ENCODE results near the gene DCC. TPM values are rescaled to one million over a fixed set of nuclear protein-coding genes. Genes with fewer than 3 reads are reported as not detected.

The DCC gene
- polyA plus RNA-seq, 2 of the 4 experiments (the other 2 are of a cell fraction) = 0.12 TPM; not detected in 1

- CTCF ChIA-PET = no interaction called here
- DNase-seq (ENCODE audit: low read depth in 1 of 2, low spot score in 1 of 2) (no peak), ATAC-seq (no peak), FAIRE-seq (no peak)
- Histone ChIP-seq H3K4me1 (no peaks in the 10 kb centered on the region), H3K4me2 (no peak overlapping the region), H3K4me3 (no peak overlapping the region), H3K27ac (no peak overlapping the region), H3K9me3 (no peaks in the 10 kb centered on the region)
- POLR2A ChIA-PET = no interaction called here
- WGBS (ENCODE audit: missing lambda C conversion rate) = 4% methylated on average over 1 of the region's 1 CpG
- TF ChIP-seq FOSL2 (IDR thresholded peaks at IDR 0.05) = no peak
- no peak for TF ChIP-seq FOSL2 (CRISPR knock-in tag; IDR thresholded peaks at IDR 0.05)
- no peak for TF ChIP-seq MAX (IDR thresholded peaks at IDR 0.05)
- no peak for TF ChIP-seq ATOH8 (CRISPR knock-in tag; IDR thresholded peaks at IDR 0.05; ENCODE audit: low read depth)
- no peak for TF ChIP-seq CBX2 (IDR thresholded peaks at IDR 0.05; ENCODE audit: borderline replicate concordance, low read depth)
- TF ChIP-seq ZSCAN20 (CRISPR knock-in tag; IDR thresholded peaks at IDR 0.05) = no peak
- no peak for TF ChIP-seq NPAS2 (CRISPR knock-in tag; IDR thresholded peaks at IDR 0.05; ENCODE audit: borderline replicate concordance)
- no peak for TF ChIP-seq CEBPB (IDR thresholded peaks at IDR 0.05)
- no peak for TF ChIP-seq BCL3 (IDR thresholded peaks at IDR 0.05)
- no peak for TF ChIP-seq RARB (CRISPR knock-in tag; IDR thresholded peaks at IDR 0.05)
- TF ChIP-seq POLR2AphosphoS2 (conservative IDR thresholded peaks at IDR 0.05; ENCODE audit: low read length) = no peak
- no peak for TF ChIP-seq CTCF (IDR thresholded peaks at IDR 0.05)
- TF ChIP-seq POLR2A (IDR thresholded peaks at IDR 0.05; ENCODE audit: low read length) = no peak
Observed at GRCh38 chr18:52325997-52326396, 14.0 kb upstream of the DCC start.

- FAIRE-seq (no peak), ATAC-seq (no peak), DNase-seq (ENCODE audit: low read depth in 1 of 2, low spot score in 1 of 2) (no peak)
- TF ChIP-seq ESRRA (IDR thresholded peaks at IDR 0.05; ENCODE audit: borderline replicate concordance, low read length) (no peak), ZC3H11A (IDR thresholded peaks at IDR 0.05) (no peak), HMGXB4 (CRISPR knock-in tag; IDR thresholded peaks at IDR 0.05; ENCODE audit: borderline replicate concordance) (no peak), CHD2 (IDR thresholded peaks at IDR 0.05; ENCODE audit: low read length, partially characterized antibody) (no peak), SMC3 (IDR thresholded peaks at IDR 0.05) (no peak), MAZ (IDR thresholded peaks at IDR 0.05; ENCODE audit: borderline replicate concordance, low read depth, low read length) (no peak), RAD21 (conservative IDR thresholded peaks at IDR 0.05 in 1 of 2, IDR thresholded peaks at IDR 0.05 in 1 of 2) (no peak), ZFP36 (IDR thresholded peaks at IDR 0.05; ENCODE audit: borderline replicate concordance, partially characterized antibody) (no peak), EHF (CRISPR knock-in tag; IDR thresholded peaks at IDR 0.05) (no peak), ELK1 (IDR thresholded peaks at IDR 0.05; ENCODE audit: low read depth, low read length) (no peak), KDM5A (IDR thresholded peaks at IDR 0.05) (no peak), JUNB (IDR thresholded peaks at IDR 0.05) (no peak), NFE2L2 (conservative IDR thresholded peaks at IDR 0.05; ENCODE audit: low read length) (no peak), BHLHE40 (IDR thresholded peaks at IDR 0.05; ENCODE audit: low read depth, low read length) (no peak), ZNF302 (CRISPR knock-in tag; IDR thresholded peaks at IDR 0.05) (no peak), HOXA7 (CRISPR knock-in tag; IDR thresholded peaks at IDR 0.05) (no peak), E2F6 (IDR thresholded peaks at IDR 0.05; ENCODE audit: borderline replicate concordance, low read depth) (no peak), TFCP2L1 (CRISPR knock-in tag; IDR thresholded peaks at IDR 0.05) (no peak), FOSL2 (IDR thresholded peaks at IDR 0.05) (no peak), FOSL2 (CRISPR knock-in tag; IDR thresholded peaks at IDR 0.05) (no peak)
- Histone ChIP-seq H3K4me3 (no peak overlapping the region), H3K27ac (no peak overlapping the region), H3K9me3 (no peaks in the 10 kb centered on the region), H3K4me1 (no peaks in the 10 kb centered on the region), H3K4me2 (no peak overlapping the region)
- ChIA-PET POLR2A (no interaction called here), CTCF (interaction anchor here (0.7 kb wide), 1 partner anchor 28 kb away, joined by 3 read pairs; no protein-coding TSS in a partner anchor)
- 8% methylated on average over 1 of the region's 1 CpG for WGBS (ENCODE audit: missing lambda C conversion rate)
Observed at GRCh38 chr18:52333860-52334259, 6.1 kb upstream of the DCC start.

Measured in A549 (cell line).